T-helper 22 cell (primary cell): ENCODE results near the gene EMILIN3.
"Not testable (repeated sequence)": the region's sequence is repeated elsewhere in the genome, so short reads cannot be mapped to it uniquely, and the experiment has no call there.

Source experiments
- DNase-seq: peaks from one replicate; pipeline ENCODE4 v3.0.0-alpha.2; 2020; ENCODE audit warnings: low read depth

The EMILIN3 gene

DNA sequence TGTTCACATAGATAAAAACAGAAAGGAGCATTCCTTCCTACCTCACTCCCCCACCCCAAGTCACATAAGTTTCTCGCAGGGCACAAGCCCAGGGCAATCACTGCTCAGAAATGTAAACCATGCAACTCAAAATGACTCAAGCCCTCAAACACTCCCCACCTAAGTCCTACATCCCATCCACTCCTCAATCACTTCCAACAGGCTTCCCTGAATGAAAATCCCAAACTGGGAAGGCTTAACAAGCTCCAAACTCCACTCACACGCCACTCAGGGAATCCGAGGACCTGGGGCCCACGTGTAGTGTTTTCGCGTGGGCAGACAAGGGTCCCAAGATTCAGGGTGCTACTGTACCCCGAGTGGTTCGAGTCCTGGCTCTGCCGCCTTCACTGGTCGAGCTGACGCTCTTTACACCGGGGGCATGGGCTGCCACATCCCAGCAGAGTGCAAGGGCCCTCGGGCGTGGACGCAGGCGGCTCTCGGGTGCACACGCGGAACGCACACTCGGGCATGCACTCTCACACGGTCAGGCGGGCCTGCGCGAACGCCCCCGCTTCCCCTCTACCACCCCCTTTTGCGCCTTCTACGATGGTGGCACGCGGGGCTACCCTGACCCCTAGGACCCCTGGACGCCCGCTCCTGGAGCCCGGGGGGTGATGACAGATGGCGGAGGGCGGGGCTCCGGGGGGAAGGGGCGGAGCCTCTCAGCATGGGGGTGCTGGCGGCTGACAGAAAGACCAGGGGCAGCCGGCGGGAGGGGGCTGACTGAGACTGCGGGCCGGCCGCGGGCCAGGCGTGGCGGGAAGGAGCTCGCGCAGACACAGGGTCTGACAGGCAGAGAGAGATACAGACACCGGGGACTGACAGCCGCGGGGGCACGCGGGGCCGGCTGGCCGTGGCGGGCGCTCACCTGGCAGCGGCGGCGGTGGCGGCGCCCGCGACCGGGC, 49.7 kb downstream of the EMILIN3 start:
- DNase-seq: peak; percentile 56

- no peak for DNase-seq
Measured at GRCh38 chr20:41316051-41316450, 50.6 kb downstream of the EMILIN3 start.

GRCh38 chr20:41314386-41314785, 52.2 kb downstream of the EMILIN3 start:
- DNase-seq: no peak

DNA sequence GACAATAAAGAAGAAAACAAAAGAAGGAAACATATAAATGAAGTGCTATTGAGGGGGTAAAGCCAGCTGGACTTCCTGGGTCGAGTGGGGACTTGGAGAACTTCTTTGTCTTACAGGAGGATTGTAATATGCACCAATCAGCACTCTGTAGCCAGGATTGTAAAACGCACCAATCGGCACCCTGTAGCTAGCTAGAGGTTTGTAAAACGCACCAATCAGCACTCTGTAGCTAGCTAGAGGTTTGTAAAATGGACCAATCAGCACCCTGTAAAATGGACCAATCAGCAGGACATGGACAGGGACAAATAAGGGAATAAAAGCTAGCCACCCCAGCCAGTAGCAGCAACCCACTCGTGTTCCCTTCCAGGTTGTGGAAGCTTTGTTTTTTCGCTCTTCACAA, 54.6 kb downstream of the EMILIN3 start:
- DNase-seq: not testable (repeated sequence)
